GM12878 (cell line): ENCODE data around the gene POGZ. TPM values are rescaled to one million over a fixed set of nuclear protein-coding genes. Genes with fewer than 3 reads are reported as not detected.

Source experiments
- ATAC-seq: fragments of 200-7000 bp; cut with Tn5 transposase; 3 replicates; pipeline ENCODE4 v1.9.1; 2020; ENCODE audit warnings: mild to moderate bottlenecking, moderate library complexity
- BruUV-seq: library from RNA; stranded (reverse); fragments of 400-500 nt; replicated peaks from 2 replicates; lab custom pipeline; 2021; lab: Mats Ljungman, UMichigan
- CTCF ChIA-PET: fragments of 300-600 bp; sonication (Branson Sonifier 250); formaldehyde crosslinking; extraction: SDS; loops from one replicate; lab custom pipeline; 2021; ENCODE audit warnings: inconsistent platforms; lab: Yijun Ruan, JAX
- POLR2A ChIA-PET: fragments of 350-600 bp; formaldehyde crosslinking; extraction: SDS; loops from one replicate; lab custom pipeline; 2021; ENCODE audit warnings: inconsistent platforms; lab: Charles Lee
- RAD21 ChIA-PET: fragments of 300-600 bp; sonication (Branson Sonifier 250); formaldehyde crosslinking; loops from one replicate; lab custom pipeline; 2023; ENCODE audit warnings: antibody characterized with exemption; ENCODE audit not compliant: unreplicated experiment; lab: Charles Lee
- SMC1A ChIA-PET: fragments of 300-600 bp; sonication (Branson Sonifier 250); formaldehyde crosslinking; loops from one replicate; lab custom pipeline; 2023; ENCODE audit not compliant: unreplicated experiment, uncharacterized antibody; lab: Charles Lee
- DNase-seq: peaks from one replicate; pipeline ENCODE4 v3.0.0-alpha.2; 2011; ENCODE audit warnings: low read depth, low spot score
- FAIRE-seq: peaks from 3 replicates; lab custom pipeline; 2011; peaks lifted over from hg19 to GRCh38; lab: Jason Lieb, UNC
- H2AFZ ChIP-seq: 2 replicates; pipeline ENCODE4 v1.6.0; 2011; ENCODE audit warnings: low read depth, low read length, control low read depth; ENCODE audit not compliant: control insufficient read depth
- H3K27ac ChIP-seq: 2 replicates; pipeline ENCODE4 v1.5.1; 2011; ENCODE audit warnings: control low read depth; ENCODE audit not compliant: control insufficient read depth, insufficient read depth
- H3K27me3 ChIP-seq, 2 experiments: replicated peaks in 1 of 2; 2 replicates each; pipeline versions ENCODE4 v1.6.0 to v1.6.1; 2011; ENCODE audit warnings: low read length in 1 of 2; ENCODE audit not compliant: control insufficient read depth in 2 of 2, insufficient read depth in 2 of 2
- H3K36me3 ChIP-seq, 2 experiments: 2 replicates each; pipeline ENCODE4 v1.5.1; 2011; ENCODE audit warnings: low read length in 1 of 2; ENCODE audit not compliant: control insufficient read depth in 2 of 2, insufficient read depth in 2 of 2
- H3K4me1 ChIP-seq: 2 replicates; pipeline ENCODE4 v1.6.1; 2011; ENCODE audit warnings: mild to moderate bottlenecking, low read length, moderate library complexity, mixed read lengths; ENCODE audit not compliant: control insufficient read depth, insufficient read depth
- H3K4me2 ChIP-seq: 2 replicates; pipeline ENCODE4 v1.6.0; 2011; ENCODE audit warnings: control low read depth; ENCODE audit not compliant: control insufficient read depth, insufficient read depth
- H3K4me3 ChIP-seq: fragments of 200-600 bp; sonication (generic); 2 replicates; pipeline ENCODE4 v1.5.1; 2016
- H3K79me2 ChIP-seq: 2 replicates; pipeline ENCODE4 v1.6.0; 2011; ENCODE audit warnings: low read length; ENCODE audit not compliant: control insufficient read depth, insufficient read depth
- H3K9ac ChIP-seq: 2 replicates; pipeline ENCODE4 v1.8.0; 2011; ENCODE audit warnings: low read length, control low read depth, mixed read lengths; ENCODE audit not compliant: control insufficient read depth, insufficient read depth
- H3K9me3 ChIP-seq: replicated peaks from 3 replicates; pipeline ENCODE4 v1.5.1; 2011; ENCODE audit warnings: mild to moderate bottlenecking, low read length; ENCODE audit not compliant: control insufficient read depth, insufficient read depth
- H4K20me1 ChIP-seq: 2 replicates; pipeline ENCODE4 v1.6.0; 2011; ENCODE audit not compliant: control insufficient read depth, insufficient read depth
- CUX1 ChIP-seq: IDR thresholded peaks from 2 replicates; pipeline ENCODE4 v1.6.1; 2012; ENCODE audit warnings: improper control_type of control experiment, low read depth, low read length; ENCODE audit not compliant: insufficient replicate concordance
- NR2C1 ChIP-seq: fragments of 450-650 bp; IDR thresholded peaks from 2 replicates; pipeline ENCODE4 v1.6.1; 2017; ENCODE audit warnings: antibody characterized with exemption, mild to moderate bottlenecking, moderate library complexity
- ZNF687 ChIP-seq: fragments of 450-650 bp; IDR thresholded peaks from 2 replicates; pipeline ENCODE4 v1.6.1; 2017; ENCODE audit warnings: mild to moderate bottlenecking, moderate library complexity
- WGBS: methylation state at CpG from one replicate; pipeline ENCODE4 v1.1.6; 2016; ENCODE audit warnings: low lambda C conversion rate; ENCODE audit not compliant: insufficient replicate concordance, insufficient coverage; ENCODE audit errors: missing lambda C conversion rate; 5-methylcytosine and 5-hydroxymethylcytosine counted together
- in situ Hi-C: fragments of 300-500 bp; cut with MboI; formaldehyde crosslinking; loops from 9 replicates; pipeline ENCODE4 v1.14.3; 2018; ENCODE audit warnings: mixed read lengths
- intact Hi-C: fragments of 100-400 bp; cut with micrococcal nuclease; formaldehyde crosslinking; loops from one replicate; pipeline ENCODE4 v1.14.2; 2022; ENCODE audit not compliant: unreplicated experiment
- polyA plus RNA-seq, 11 experiments: library from polyadenylated mRNA; depleted of rRNA in 4 of 11; unstranded in 6 of 11; stranded (reverse) in 5 of 11; fragments of >200 nt; fragmentation: Nextera tagmentation in 4 of 11; fragmentation: Illumina TruSeq in 1 of 11; extraction: Ambion mirVana in 4 of 11; extraction: Trizol in 1 of 11; gene quantifications; 1 replicate in 1 of 11; 2 replicates in 10 of 11; pipeline versions ENCODE4 v1.2.1 to v1.2.3, GENCODE V29; 2011 to 2016; ENCODE audit warnings: inconsistent platforms in 2 of 11, missing spikeins in 2 of 11, low read depth in 1 of 11
- total RNA-seq, 4 experiments: library from RNA; depleted of rRNA in 3 of 4; stranded (reverse); fragments of >200 nt in 3 of 4; fragmentation: Illumina TruSeq in 1 of 4; extraction: Trizol in 1 of 4; gene quantifications; 2 replicates each; pipeline versions ENCODE4 v1.2.1 to v1.2.3, GENCODE V29; 2013 to 2021

Gene POGZ
- total and polyA plus RNA-seq, 10 of the 15 experiments (the other 5 are each of a cell fraction or from before 2014, with no cell fraction given): 11.3 to 80.6 (median 35.8) TPM

GRCh38 chr1:151465026-151465425 is 5.7 kb upstream of the POGZ start:
- peaks cover 1% of the 10 kb centered on the region for H3K4me1 ChIP-seq
- H3K9ac ChIP-seq: no peak overlapping the region
- H3K4me3 ChIP-seq: no peak overlapping the region
- H3K4me2 ChIP-seq: no peak overlapping the region
- ChIA-PET POLR2A (interaction anchor here (0.6 to 2.1 kb wide), 7 partner anchors 9 to 522 kb away, joined by 3 to 10 read pairs (median 4); no protein-coding TSS in a partner anchor), SMC1A (interaction anchor here (0.6 to 2.5 kb wide), 8 partner anchors 8 to 375 kb away, joined by 3 to 11 read pairs (median 4); partner anchors contain the start of gene C2CD4D), RAD21 (interaction anchor here (1.1 to 1.8 kb wide), 2 partner anchors 9 to 12 kb away, joined by 3 to 7 read pairs; no protein-coding TSS in a partner anchor), CTCF (interaction anchor here (0.6 to 2.2 kb wide), 10 partner anchors 8 to 415 kb away, joined by 3 to 11 read pairs (median 4); no protein-coding TSS in a partner anchor)
- H4K20me1 ChIP-seq: no peaks in the 10 kb centered on the region
- no peak for TF ChIP-seq ZNF687
- TF ChIP-seq CUX1: peak; percentile 17
- no peak for TF ChIP-seq NR2C1
- no peak overlapping the region for H3K27ac ChIP-seq
- no peaks in the 10 kb centered on the region for H3K27me3 ChIP-seq
- intact Hi-C loops (no loop called here), in situ Hi-C loops (no loop called here)
- H3K9me3 ChIP-seq: no peaks in the 10 kb centered on the region
- no peak for ATAC-seq
- BruUV-seq: no TSS peak
- no peak for FAIRE-seq
- no peak overlapping the region; the same call in 1 of the 2 replicates for H2AFZ ChIP-seq
- H3K79me2 ChIP-seq: no peaks in the 10 kb centered on the region
- no peak for DNase-seq
- H3K36me3 ChIP-seq: no peaks in the 10 kb centered on the region
- 3% methylated on average over 1 of the region's 1 CpG for WGBS
